HepG2 (cell line): ENCODE results near the gene IGF2BP3. TPM values are rescaled to one million over a fixed set of nuclear protein-coding genes. Genes with fewer than 3 reads are reported as not detected.
A peak's percentile ranks its signal among the peaks of the same experiment; 100 is the strongest.

Experiments
- FOXP1 ChIP-seq, 2 experiments: fragments of 450-650 bp in 1 of 2; IDR thresholded peaks; 2 replicates each; pipeline ENCODE4 v1.6.1; 2017 to 2018; ENCODE audit warnings: antibody characterized with exemption in 1 of 2
- HNRNPK ChIP-seq: fragments of 200-400 bp; formaldehyde crosslinking; IDR thresholded peaks from 2 replicates; pipeline ENCODE4 v1.6.1; 2018; ENCODE audit warnings: low read length, low read depth, moderate library complexity, mild to moderate bottlenecking; ENCODE audit not compliant: poor library complexity, severe bottlenecking
- NCOR1 ChIP-seq: fragments of 200-600 bp; sonication (generic); IDR thresholded peaks from 2 replicates; pipeline ENCODE4 v1.7.0; 2017; ENCODE audit warnings: antibody characterized with exemption, low read length, borderline replicate concordance
- NFYB ChIP-seq: sonication (generic); formaldehyde crosslinking; IDR thresholded peaks from 2 replicates; pipeline ENCODE4 v1.4.0; 2020; ENCODE audit warnings: missing genetic modification reagents
- NFYC ChIP-seq: IDR thresholded peaks from 2 replicates; pipeline ENCODE4 v1.6.1; 2016; ENCODE audit warnings: missing genetic modification reagents, missing compliant biosample characterization
- PCBP2 ChIP-seq: fragments of 200-400 bp; formaldehyde crosslinking; optimal IDR thresholded peaks from 2 replicates; pipeline ENCODE3; 2018; ENCODE audit warnings: low read length, low read depth; ENCODE audit not compliant: poor library complexity, severe bottlenecking
- SRSF1 ChIP-seq: fragments of 200-400 bp; formaldehyde crosslinking; optimal IDR thresholded peaks from 2 replicates; pipeline ENCODE3; 2017; ENCODE audit warnings: mild to moderate bottlenecking, low read depth, low read length, moderate library complexity
- polyA plus RNA-seq, 8 experiments: library from polyadenylated mRNA; depleted of rRNA in 3 of 8; stranded (reverse) in 7 of 8; unstranded in 1 of 8; fragments of >200 nt; fragmentation: Illumina TruSeq in 4 of 8; extraction: Trizol in 4 of 8; gene quantifications; 2 replicates each; pipeline versions ENCODE4 v1.2.1 to v1.2.3, GENCODE V29; 2011 to 2016; ENCODE audit warnings: low read depth in 4 of 8, missing spikeins in 1 of 8, mixed read lengths in 1 of 8; ENCODE audit not compliant: insufficient read depth in 1 of 8
- total RNA-seq, 5 experiments: library from RNA; depleted of rRNA; stranded (reverse); fragments of >200 nt; fragmentation: Illumina TruSeq; extraction: Trizol; gene quantifications; 2 replicates each; pipeline ENCODE4 v1.2.3, GENCODE V29; 2016; ENCODE audit warnings: low read depth in 1 of 5
- TF ChIP-seq, protein P1 (sequence below): sonication (generic); formaldehyde crosslinking; IDR thresholded peaks from 2 replicates; pipeline ENCODE4 v1.4.0; 2020; ENCODE audit warnings: missing genetic modification reagents
- TF ChIP-seq, protein P2 (sequence below): sonication (generic); formaldehyde crosslinking; IDR thresholded peaks from 2 replicates; pipeline ENCODE4 v1.5.0; 2020; ENCODE audit warnings: mild to moderate bottlenecking, missing genetic modification reagents
- TF ChIP-seq, protein P3 (sequence below), 2 experiments: fragments of 450-650 bp in 1 of 2; sonication (generic) in 1 of 2; formaldehyde crosslinking in 1 of 2; IDR thresholded peaks; 2 replicates each; pipeline versions ENCODE4 v1.6.1 to v1.8.0; 2016 to 2022; ENCODE audit warnings: antibody characterized with exemption in 1 of 2, mild to moderate bottlenecking in 1 of 2, missing genetic modification reagents in 1 of 2

Gene IGF2BP3
- total and polyA plus RNA-seq, 2 of the 13 experiments (the other 11 are each of a cell fraction or from before 2014, with no cell fraction given): 37.7 to 39.5 TPM

DNA sequence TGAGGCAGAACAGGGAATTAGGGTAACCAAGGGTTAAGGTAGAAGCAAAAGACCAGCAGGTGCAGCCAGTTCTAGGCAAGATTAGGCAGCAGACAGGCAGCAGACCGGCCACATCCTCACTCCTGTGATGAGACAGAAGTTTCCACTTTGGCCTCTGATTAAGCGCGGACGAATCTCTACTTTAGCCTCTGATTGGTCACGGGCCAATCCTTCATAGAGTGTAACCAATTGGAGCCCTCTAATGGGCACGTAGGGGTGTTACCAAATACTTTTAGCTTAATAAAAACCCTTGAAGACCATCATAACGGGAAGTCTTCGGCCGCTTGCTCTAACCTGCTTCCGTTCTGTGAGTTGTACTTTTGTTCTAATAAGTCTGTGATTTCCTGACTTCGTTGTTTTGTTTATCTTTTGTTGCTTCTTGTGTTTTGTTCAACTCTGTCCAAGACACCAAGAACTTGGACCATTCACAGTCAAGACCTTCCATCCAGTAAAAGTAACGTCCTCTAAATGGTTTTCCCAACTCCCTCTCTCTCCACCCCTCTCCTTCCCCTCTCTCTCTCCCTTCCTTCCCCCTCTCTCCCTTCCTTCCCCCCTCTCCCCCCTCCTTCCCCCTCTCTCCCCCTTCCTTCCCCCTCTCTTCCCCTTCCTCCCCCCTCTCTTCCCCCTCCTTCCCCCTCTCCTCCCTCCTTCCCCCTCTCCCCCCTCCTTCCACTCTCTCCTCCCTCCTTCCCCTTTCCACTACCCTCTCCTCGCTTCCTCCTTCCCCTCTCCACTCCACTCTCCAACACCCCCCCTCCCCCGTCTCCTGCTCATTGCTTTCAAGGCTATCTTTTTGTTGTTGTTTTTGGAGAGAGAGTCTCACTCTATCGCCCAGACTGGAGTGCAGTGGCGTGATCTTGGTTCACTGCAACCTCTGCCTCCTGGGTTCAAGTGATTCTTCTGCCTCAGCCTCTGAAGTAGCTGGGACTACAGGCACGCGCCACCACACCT lies 184.3 kb downstream of the IGF2BP3 start (continued):
- TF ChIP-seq NFYB (CRISPR knock-in tag) (0 out of 2 replicates have a peak, but pooled peaks have one; percentile 48), FOXP1 (IDR thresholded peaks at IDR 0.05) (no peak), FOXP1 (CRISPR knock-in tag; IDR thresholded peaks at IDR 0.05) (no peak), HNRNPK (peak; percentile 93), NCOR1 (no peak), NFYC (CRISPR knock-in tag) (peak; percentile 60; the same call in 1 of the 2 replicates), PCBP2 (peak; percentile 90), SRSF1 (no peak)
- TF ChIP-seq, protein P1, sequence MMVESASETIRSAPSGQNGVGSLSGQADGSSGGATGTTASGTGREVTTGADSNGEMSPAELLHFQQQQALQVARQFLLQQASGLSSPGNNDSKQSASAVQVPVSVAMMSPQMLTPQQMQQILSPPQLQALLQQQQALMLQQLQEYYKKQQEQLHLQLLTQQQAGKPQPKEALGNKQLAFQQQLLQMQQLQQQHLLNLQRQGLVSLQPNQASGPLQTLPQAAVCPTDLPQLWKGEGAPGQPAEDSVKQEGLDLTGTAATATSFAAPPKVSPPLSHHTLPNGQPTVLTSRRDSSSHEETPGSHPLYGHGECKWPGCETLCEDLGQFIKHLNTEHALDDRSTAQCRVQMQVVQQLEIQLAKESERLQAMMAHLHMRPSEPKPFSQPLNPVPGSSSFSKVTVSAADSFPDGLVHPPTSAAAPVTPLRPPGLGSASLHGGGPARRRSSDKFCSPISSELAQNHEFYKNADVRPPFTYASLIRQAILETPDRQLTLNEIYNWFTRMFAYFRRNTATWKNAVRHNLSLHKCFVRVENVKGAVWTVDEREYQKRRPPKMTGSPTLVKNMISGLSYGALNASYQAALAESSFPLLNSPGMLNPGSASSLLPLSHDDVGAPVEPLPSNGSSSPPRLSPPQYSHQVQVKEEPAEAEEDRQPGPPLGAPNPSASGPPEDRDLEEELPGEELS (CRISPR knock-in tag): no peak
- TF ChIP-seq, protein P2, sequence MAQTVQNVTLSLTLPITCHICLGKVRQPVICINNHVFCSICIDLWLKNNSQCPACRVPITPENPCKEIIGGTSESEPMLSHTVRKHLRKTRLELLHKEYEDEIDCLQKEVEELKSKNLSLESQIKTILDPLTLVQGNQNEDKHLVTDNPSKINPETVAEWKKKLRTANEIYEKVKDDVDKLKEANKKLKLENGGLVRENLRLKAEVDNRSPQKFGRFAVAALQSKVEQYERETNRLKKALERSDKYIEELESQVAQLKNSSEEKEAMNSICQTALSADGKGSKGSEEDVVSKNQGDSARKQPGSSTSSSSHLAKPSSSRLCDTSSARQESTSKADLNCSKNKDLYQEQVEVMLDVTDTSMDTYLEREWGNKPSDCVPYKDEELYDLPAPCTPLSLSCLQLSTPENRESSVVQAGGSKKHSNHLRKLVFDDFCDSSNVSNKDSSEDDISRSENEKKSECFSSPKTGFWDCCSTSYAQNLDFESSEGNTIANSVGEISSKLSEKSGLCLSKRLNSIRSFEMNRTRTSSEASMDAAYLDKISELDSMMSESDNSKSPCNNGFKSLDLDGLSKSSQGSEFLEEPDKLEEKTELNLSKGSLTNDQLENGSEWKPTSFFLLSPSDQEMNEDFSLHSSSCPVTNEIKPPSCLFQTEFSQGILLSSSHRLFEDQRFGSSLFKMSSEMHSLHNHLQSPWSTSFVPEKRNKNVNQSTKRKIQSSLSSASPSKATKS (CRISPR knock-in tag): no peak
- TF ChIP-seq, protein P3, sequence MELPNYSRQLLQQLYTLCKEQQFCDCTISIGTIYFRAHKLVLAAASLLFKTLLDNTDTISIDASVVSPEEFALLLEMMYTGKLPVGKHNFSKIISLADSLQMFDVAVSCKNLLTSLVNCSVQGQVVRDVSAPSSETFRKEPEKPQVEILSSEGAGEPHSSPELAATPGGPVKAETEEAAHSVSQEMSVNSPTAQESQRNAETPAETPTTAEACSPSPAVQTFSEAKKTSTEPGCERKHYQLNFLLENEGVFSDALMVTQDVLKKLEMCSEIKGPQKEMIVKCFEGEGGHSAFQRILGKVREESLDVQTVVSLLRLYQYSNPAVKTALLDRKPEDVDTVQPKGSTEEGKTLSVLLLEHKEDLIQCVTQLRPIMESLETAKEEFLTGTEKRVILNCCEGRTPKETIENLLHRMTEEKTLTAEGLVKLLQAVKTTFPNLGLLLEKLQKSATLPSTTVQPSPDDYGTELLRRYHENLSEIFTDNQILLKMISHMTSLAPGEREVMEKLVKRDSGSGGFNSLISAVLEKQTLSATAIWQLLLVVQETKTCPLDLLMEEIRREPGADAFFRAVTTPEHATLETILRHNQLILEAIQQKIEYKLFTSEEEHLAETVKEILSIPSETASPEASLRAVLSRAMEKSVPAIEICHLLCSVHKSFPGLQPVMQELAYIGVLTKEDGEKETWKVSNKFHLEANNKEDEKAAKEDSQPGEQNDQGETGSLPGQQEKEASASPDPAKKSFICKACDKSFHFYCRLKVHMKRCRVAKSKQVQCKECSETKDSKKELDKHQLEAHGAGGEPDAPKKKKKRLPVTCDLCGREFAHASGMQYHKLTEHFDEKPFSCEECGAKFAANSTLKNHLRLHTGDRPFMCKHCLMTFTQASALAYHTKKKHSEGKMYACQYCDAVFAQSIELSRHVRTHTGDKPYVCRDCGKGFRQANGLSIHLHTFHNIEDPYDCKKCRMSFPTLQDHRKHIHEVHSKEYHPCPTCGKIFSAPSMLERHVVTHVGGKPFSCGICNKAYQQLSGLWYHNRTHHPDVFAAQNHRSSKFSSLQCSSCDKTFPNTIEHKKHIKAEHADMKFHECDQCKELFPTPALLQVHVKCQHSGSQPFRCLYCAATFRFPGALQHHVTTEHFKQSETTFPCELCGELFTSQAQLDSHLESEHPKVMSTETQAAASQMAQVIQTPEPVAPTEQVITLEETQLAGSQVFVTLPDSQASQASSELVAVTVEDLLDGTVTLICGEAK (IDR thresholded peaks at IDR 0.05): no peak
- TF ChIP-seq, protein P3 (CRISPR knock-in tag; IDR thresholded peaks at IDR 0.05): no peak
